Activated naive CD8-positive, alpha-beta T cell treated with anti-CD3 and anti-CD28 coated beads, Interleukin-2, amount 50 U/mL, for 24 hours (primary cell): ENCODE measurements around the gene MTMR6.

ENCODE experiments used
- ATAC-seq: fragments of 150-1000 bp; cut with Tn5 transposase; one replicate; pipeline ENCODE4 v1.10.0; 2021
- DNase-seq: peaks from one replicate; pipeline ENCODE4 v3.0.0; 2021
- H3K27ac Mint-ChIP-seq: one replicate; pipeline ENCODE4 v1.8.0; 2021; ENCODE audit warnings: mild to moderate bottlenecking, mixed read lengths
- H3K27me3 Mint-ChIP-seq: one replicate; pipeline ENCODE4 v1.8.0; 2021; ENCODE audit warnings: mixed read lengths
- H3K36me3 Mint-ChIP-seq: one replicate; pipeline ENCODE4 v1.8.0; 2021; ENCODE audit warnings: low read depth, mixed read lengths
- H3K4me1 Mint-ChIP-seq: one replicate; pipeline ENCODE4 v1.8.0; 2021; ENCODE audit warnings: mixed read lengths
- H3K4me3 Mint-ChIP-seq: one replicate; pipeline ENCODE4 v1.8.0; 2021; ENCODE audit warnings: mild to moderate bottlenecking, moderate library complexity, mixed read lengths
- H3K9me3 Mint-ChIP-seq: one replicate; pipeline ENCODE4 v1.8.0; 2021; ENCODE audit warnings: mixed read lengths

Gene MTMR6

GRCh38 chr13:25217023-25217885 is 70.0 kb downstream of the MTMR6 start:
- H3K4me3 Mint-ChIP-seq, result no peak overlapping the region
- H3K36me3 Mint-ChIP-seq, result no peaks in the 10 kb centered on the region
- H3K27ac Mint-ChIP-seq, result no peak overlapping the region
- H3K27me3 Mint-ChIP-seq, result peaks cover 8% of the 10 kb centered on the region
- DNase-seq (no peak), ATAC-seq (no peak)
- no peaks in the 10 kb centered on the region for H3K9me3 Mint-ChIP-seq
- no peaks in the 10 kb centered on the region for H3K4me1 Mint-ChIP-seq

- Mint-ChIP-seq H3K4me1 (no peaks in the 10 kb centered on the region), H3K4me3 (no peak overlapping the region), H3K27me3 (peaks cover 5% of the 10 kb centered on the region), H3K9me3 (no peaks in the 10 kb centered on the region), H3K36me3 (no peaks in the 10 kb centered on the region), H3K27ac (no peak overlapping the region)
- no peak for DNase-seq
- no peak for ATAC-seq
Observed at GRCh38 chr13:25215253-25215575, 72.1 kb downstream of the MTMR6 start.

- H3K4me3 Mint-ChIP-seq, result no peak overlapping the region
- no peaks in the 10 kb centered on the region for H3K36me3 Mint-ChIP-seq
- DNase-seq, result no peak
- no peak overlapping the region for H3K27ac Mint-ChIP-seq
- H3K4me1 Mint-ChIP-seq, result no peaks in the 10 kb centered on the region
- H3K9me3 Mint-ChIP-seq, result no peaks in the 10 kb centered on the region
- peaks cover 5% of the 10 kb centered on the region for H3K27me3 Mint-ChIP-seq
- ATAC-seq, result no peak
Observed at GRCh38 chr13:25214491-25215252, 72.6 kb downstream of the MTMR6 start.

GRCh38 chr13:25213715-25214114 is 73.6 kb downstream of the MTMR6 start:
- no peak overlapping the region for H3K4me3 Mint-ChIP-seq
- ATAC-seq, result no peak

GRCh38 chr13:25210842-25211569 is 76.3 kb downstream of the MTMR6 start:
- Mint-ChIP-seq H3K36me3 (no peaks in the 10 kb centered on the region), H3K27me3 (peaks cover 7% of the 10 kb centered on the region), H3K4me1 (no peaks in the 10 kb centered on the region), H3K4me3 (no peak overlapping the region), H3K27ac (no peak overlapping the region), H3K9me3 (no peaks in the 10 kb centered on the region)
- no peak for DNase-seq
- ATAC-seq, result no peak

More at GRCh38 chr13:25213715-25214114, 73.6 kb downstream of the MTMR6 start:
- Mint-ChIP-seq H3K4me1 (no peaks in the 10 kb centered on the region), H3K27me3 (peaks cover 5% of the 10 kb centered on the region), H3K36me3 (no peaks in the 10 kb centered on the region), H3K27ac (no peak overlapping the region), H3K9me3 (no peaks in the 10 kb centered on the region)
- no peak for DNase-seq

GRCh38 chr13:25207291-25207810 is 79.9 kb downstream of the MTMR6 start:
- H3K36me3 Mint-ChIP-seq, result no peaks in the 10 kb centered on the region
- H3K4me3 Mint-ChIP-seq, result no peak overlapping the region
- DNase-seq (no peak), ATAC-seq (no peak)
- H3K9me3 Mint-ChIP-seq, result no peaks in the 10 kb centered on the region
- H3K4me1 Mint-ChIP-seq, result no peaks in the 10 kb centered on the region
- H3K27me3 Mint-ChIP-seq, result peaks cover 12% of the 10 kb centered on the region
- no peak overlapping the region for H3K27ac Mint-ChIP-seq

GRCh38 chr13:25204863-25205262 is 82.4 kb downstream of the MTMR6 start:
- ATAC-seq (no peak), DNase-seq (no peak)
- H3K27me3 Mint-ChIP-seq, result peaks cover 18% of the 10 kb centered on the region
- no peaks in the 10 kb centered on the region for H3K36me3 Mint-ChIP-seq
- H3K4me3 Mint-ChIP-seq, result no peak overlapping the region
- no peak overlapping the region for H3K27ac Mint-ChIP-seq
- H3K4me1 Mint-ChIP-seq, result no peaks in the 10 kb centered on the region
- no peaks in the 10 kb centered on the region for H3K9me3 Mint-ChIP-seq

- no peaks in the 10 kb centered on the region for H3K4me1 Mint-ChIP-seq
- H3K36me3 Mint-ChIP-seq, result no peaks in the 10 kb centered on the region
- ATAC-seq (no peak), DNase-seq (no peak)
- H3K27me3 Mint-ChIP-seq, result peaks cover 18% of the 10 kb centered on the region
- no peak overlapping the region for H3K27ac Mint-ChIP-seq
- no peaks in the 10 kb centered on the region for H3K9me3 Mint-ChIP-seq
- no peak overlapping the region for H3K4me3 Mint-ChIP-seq
Observed at GRCh38 chr13:25203127-25203740, 84.1 kb downstream of the MTMR6 start.

- Mint-ChIP-seq H3K36me3 (no peaks in the 10 kb centered on the region), H3K4me3 (no peak overlapping the region), H3K4me1 (no peaks in the 10 kb centered on the region), H3K27ac (no peak overlapping the region), H3K27me3 (peaks cover 16% of the 10 kb centered on the region), H3K9me3 (no peaks in the 10 kb centered on the region)
- ATAC-seq, result no peak
- DNase-seq, result no peak
Observed at GRCh38 chr13:25200783-25201182, 86.5 kb downstream of the MTMR6 start.

- H3K4me3 Mint-ChIP-seq, result no peak overlapping the region
- no peak for DNase-seq
Observed at GRCh38 chr13:25198647-25199046, 88.6 kb downstream of the MTMR6 start.

GRCh38 chr13:25196971-25197370 is 90.3 kb downstream of the MTMR6 start:
- no peaks in the 10 kb centered on the region for H3K36me3 Mint-ChIP-seq
- DNase-seq (no peak), ATAC-seq (no peak)
- no peak overlapping the region for H3K27ac Mint-ChIP-seq
- peaks cover 26% of the 10 kb centered on the region for H3K27me3 Mint-ChIP-seq
- no peaks in the 10 kb centered on the region for H3K9me3 Mint-ChIP-seq
- no peaks in the 10 kb centered on the region for H3K4me1 Mint-ChIP-seq
- H3K4me3 Mint-ChIP-seq, result no peak overlapping the region

More at GRCh38 chr13:25198647-25199046, 88.6 kb downstream of the MTMR6 start:
- Mint-ChIP-seq H3K4me1 (no peaks in the 10 kb centered on the region), H3K27me3 (peaks cover 19% of the 10 kb centered on the region), H3K36me3 (no peaks in the 10 kb centered on the region), H3K27ac (no peak overlapping the region), H3K9me3 (no peaks in the 10 kb centered on the region)
- no peak for ATAC-seq
